HG02678 (cell line): ENCODE measurements around the gene FREM2.

Experiments
- ATAC-seq: cut with Tn5 transposase; IDR thresholded peaks from one replicate; pipeline ENCODE4 v1.9.1; 2021; ENCODE audit warnings: mild to moderate bottlenecking, moderate library complexity; ENCODE audit not compliant: unreplicated experiment

FREM2 gene

GRCh38 chr13:38686577-38687245 is at the start of gene FREM2:
Gene FREM2 (plus strand): TSS chr13:38687077. CDS start chr13:38687345, 268 bp downstream.
- no peak for ATAC-seq

GRCh38 chr13:38637576-38637975 is 49.3 kb upstream of the FREM2 start:
- ATAC-seq: no peak

GRCh38 chr13:38641164-38641948 is 45.5 kb upstream of the FREM2 start:
- ATAC-seq: no peak

GRCh38 chr13:38647312-38647711 is 39.6 kb upstream of the FREM2 start:
- no peak for ATAC-seq

- no peak for ATAC-seq
Observed at GRCh38 chr13:38648912-38649311, 38.0 kb upstream of the FREM2 start.

GRCh38 chr13:38656699-38657098 is 30.2 kb upstream of the FREM2 start:
- no peak for ATAC-seq

- ATAC-seq: no peak
Observed at GRCh38 chr13:38657191-38657590, 29.7 kb upstream of the FREM2 start.

- no peak for ATAC-seq
Observed at GRCh38 chr13:38658906-38659305, 28.0 kb upstream of the FREM2 start.

GRCh38 chr13:38661010-38661675 is 25.7 kb upstream of the FREM2 start:
- no peak for ATAC-seq

- ATAC-seq: no peak
Observed at GRCh38 chr13:38662362-38662761, 24.5 kb upstream of the FREM2 start.

- no peak for ATAC-seq
Observed at GRCh38 chr13:38664906-38665305, 22.0 kb upstream of the FREM2 start.

GRCh38 chr13:38667526-38668109 is 19.3 kb upstream of the FREM2 start:
- no peak for ATAC-seq

GRCh38 chr13:38669234-38669964 is 17.5 kb upstream of the FREM2 start:
- no peak for ATAC-seq

GRCh38 chr13:38670627-38671026 is 16.2 kb upstream of the FREM2 start:
- no peak for ATAC-seq

GRCh38 chr13:38671980-38672379 is 14.9 kb upstream of the FREM2 start:
- ATAC-seq: no peak

- ATAC-seq: no peak
Observed at GRCh38 chr13:38674208-38674607, 12.7 kb upstream of the FREM2 start.

GRCh38 chr13:38680912-38681311 is 6.0 kb upstream of the FREM2 start:
- no peak for ATAC-seq

GRCh38 chr13:38684714-38685113 is 2.2 kb upstream of the FREM2 start:
- no peak for ATAC-seq

GRCh38 chr13:38685431-38685830 is 1.4 kb upstream of the FREM2 start:
- no peak for ATAC-seq

GRCh38 chr13:38685974-38686576 is 802 bp upstream of the FREM2 start:
- ATAC-seq: no peak
